Mesenchymal stem cell (in vitro differentiated cells and primary cell): ENCODE results near the gene MKS1.

Source experiments
- DNase-seq: peaks from one replicate; pipeline ENCODE4 v3.0.0-alpha.2; 2013
- H2AFZ ChIP-seq: one replicate; pipeline ENCODE4 v1.6.1; 2013; ENCODE audit warnings: low read depth, mild to moderate bottlenecking, control low read depth, inconsistent platforms, low read length, moderate library complexity
- H2AK5ac ChIP-seq: 2 replicates; pipeline ENCODE4 v1.6.1; 2013; ENCODE audit warnings: low read length, moderate library complexity, mild to moderate bottlenecking, inconsistent platforms; ENCODE audit not compliant: severe bottlenecking
- H2BK120ac ChIP-seq: one replicate; pipeline ENCODE4 v1.6.1; 2013; ENCODE audit warnings: low read depth, mild to moderate bottlenecking, inconsistent platforms, low read length, moderate library complexity
- H2BK12ac ChIP-seq, 2 experiments: one replicate each; pipeline ENCODE4 v1.6.1; 2013; ENCODE audit warnings: inconsistent platforms in 2 of 2, low read length in 2 of 2, mild to moderate bottlenecking in 2 of 2, moderate library complexity in 2 of 2, control low read depth in 1 of 2
- H2BK15ac ChIP-seq: one replicate; pipeline ENCODE4 v1.6.1; 2013; ENCODE audit warnings: mild to moderate bottlenecking, low read depth, inconsistent platforms; ENCODE audit not compliant: poor library complexity, severe bottlenecking
- H2BK5ac ChIP-seq: 2 replicates; pipeline ENCODE4 v1.6.1; 2013; ENCODE audit warnings: low read depth, mild to moderate bottlenecking, low read length, control low read depth, inconsistent platforms; ENCODE audit not compliant: poor library complexity, severe bottlenecking
- H3K14ac ChIP-seq, 2 experiments: one replicate each; pipeline ENCODE4 v1.6.1; 2013; ENCODE audit warnings: inconsistent platforms in 2 of 2, low read length in 2 of 2, control low read depth in 1 of 2, mild to moderate bottlenecking in 1 of 2, moderate library complexity in 1 of 2
- H3K18ac ChIP-seq, 2 experiments: one replicate each; pipeline ENCODE4 v1.6.1; 2013; ENCODE audit warnings: inconsistent platforms in 2 of 2, low read length in 2 of 2, control low read depth in 1 of 2, low read depth in 1 of 2, mild to moderate bottlenecking in 1 of 2
- H3K23ac ChIP-seq, 2 experiments: one replicate each; pipeline ENCODE4 v1.6.1; 2013; ENCODE audit warnings: inconsistent platforms in 2 of 2, low read length in 2 of 2, mild to moderate bottlenecking in 2 of 2, moderate library complexity in 2 of 2, control low read depth in 1 of 2
- H3K27ac ChIP-seq: 2 replicates; pipeline ENCODE4 v1.5.1; 2013; ENCODE audit warnings: mild to moderate bottlenecking, moderate library complexity, low read length, control low read depth, inconsistent platforms; ENCODE audit not compliant: poor library complexity, severe bottlenecking
- H3K27me3 ChIP-seq, 2 experiments: 2 replicates each; pipeline versions ENCODE4 v1.6.1 to v1.7.0; 2013; ENCODE audit warnings: low read length in 2 of 2, mild to moderate bottlenecking in 2 of 2, moderate library complexity in 2 of 2, control low read depth in 1 of 2, inconsistent platforms in 1 of 2; ENCODE audit not compliant: control insufficient read depth in 1 of 2, insufficient read depth in 1 of 2
- H3K36me3 ChIP-seq, 2 experiments: 2 replicates each; pipeline versions ENCODE4 v1.6.1 to v1.7.0; 2013; ENCODE audit warnings: low read length in 2 of 2, control low read depth in 1 of 2, inconsistent platforms in 1 of 2, low read depth in 1 of 2, mild to moderate bottlenecking in 1 of 2; ENCODE audit not compliant: insufficient read depth in 2 of 2, control insufficient read depth in 1 of 2
- H3K4ac ChIP-seq, 2 experiments: one replicate each; pipeline ENCODE4 v1.6.1; 2013; ENCODE audit warnings: inconsistent platforms in 2 of 2, low read length in 2 of 2, mild to moderate bottlenecking in 2 of 2, moderate library complexity in 2 of 2, control low read depth in 1 of 2, low read depth in 1 of 2
- H3K4me1 ChIP-seq: 2 replicates; pipeline ENCODE4 v1.6.1; 2013; ENCODE audit warnings: low read depth, low read length, control low read depth; ENCODE audit not compliant: control insufficient read depth, insufficient read depth
- H3K4me2 ChIP-seq: 2 replicates; pipeline ENCODE4 v1.6.1; 2013; ENCODE audit warnings: low read length, mild to moderate bottlenecking, inconsistent platforms; ENCODE audit not compliant: poor library complexity, severe bottlenecking
- H3K4me3 ChIP-seq, 2 experiments: 2 replicates each; pipeline versions ENCODE4 v1.5.1 to v1.7.0; 2013; ENCODE audit warnings: low read length in 2 of 2, mild to moderate bottlenecking in 2 of 2, control low read depth in 1 of 2, low read depth in 1 of 2; ENCODE audit not compliant: insufficient read depth in 1 of 2
- H3K79me1 ChIP-seq: replicated peaks from 2 replicates; pipeline ENCODE4 v1.6.1; 2013; ENCODE audit warnings: mild to moderate bottlenecking, control low read depth, low read length, inconsistent platforms; ENCODE audit not compliant: poor library complexity, severe bottlenecking
- H3K9ac ChIP-seq: 2 replicates; pipeline ENCODE4 v1.7.0; 2013; ENCODE audit warnings: mild to moderate bottlenecking, low read length, moderate library complexity
- H3K9me3 ChIP-seq: 2 replicates; pipeline ENCODE4 v1.7.0; 2013; ENCODE audit warnings: mild to moderate bottlenecking, low read length; ENCODE audit not compliant: control insufficient read depth
- H4K8ac ChIP-seq: one replicate; pipeline ENCODE4 v1.6.1; 2013; ENCODE audit warnings: inconsistent platforms, mild to moderate bottlenecking, low read length, moderate library complexity
- H4K91ac ChIP-seq: one replicate; pipeline ENCODE4 v1.6.1; 2013; ENCODE audit warnings: mild to moderate bottlenecking, low read length, inconsistent platforms
- WGBS: methylation state at CpG from one replicate; pipeline ENCODE4 v1.1.7; 2013; ENCODE audit warnings: mixed read lengths; 5-methylcytosine and 5-hydroxymethylcytosine counted together

The MKS1 gene

GRCh38 chr17:58200024-58200633, 18.9 kb downstream of the MKS1 start:
- no peak overlapping the region for H3K4me2 ChIP-seq
- H3K14ac ChIP-seq = no peak overlapping the region
- WGBS = 59% methylated on average over 14 of the region's 14 CpGs

DNA sequence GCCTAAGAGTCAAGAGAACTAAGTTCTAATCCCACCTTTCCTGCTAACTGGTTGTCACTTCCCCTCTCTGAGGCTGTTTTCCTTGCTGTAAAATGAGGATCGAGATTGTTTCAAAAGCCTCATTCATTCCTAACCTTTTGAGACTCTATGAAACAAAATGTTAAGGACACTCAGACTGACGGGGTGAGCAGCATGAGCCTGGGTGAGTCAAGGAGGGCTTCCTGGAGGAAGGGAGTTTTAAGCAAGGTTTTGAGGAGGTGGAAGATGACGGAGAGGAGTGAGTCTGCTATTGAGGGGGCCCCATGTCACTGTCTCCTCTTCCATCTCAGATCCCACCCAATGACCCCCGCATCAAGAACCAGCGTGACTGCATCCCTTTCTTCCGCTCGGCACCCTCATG, 22.4 kb downstream of the MKS1 start:
- Histone ChIP-seq H3K14ac (no peak overlapping the region), H2BK5ac (no peak overlapping the region), H2BK15ac (no peak overlapping the region), H3K27ac (no peak overlapping the region), H3K18ac (no peak overlapping the region), H2BK120ac (no peak overlapping the region), H4K91ac (no peak overlapping the region), H3K4me3 (no peak overlapping the region), H2AK5ac (no peak overlapping the region), H3K27me3 (peaks cover 46 to 83% of the 10 kb centered on the region in 2 experiments), H3K23ac (no peak overlapping the region), H3K4ac (no peak overlapping the region), H4K8ac (no peak overlapping the region), H3K4me2 (no peak overlapping the region), H3K9ac (no peak overlapping the region), H2BK12ac (no peak overlapping the region), H3K9me3 (no peaks in the 10 kb centered on the region), H2AFZ (no peak overlapping the region), H3K79me1 (no peaks in the 10 kb centered on the region), H3K4me1 (no peaks in the 10 kb centered on the region), H3K36me3 (no peaks in the 10 kb centered on the region)
- DNase-seq = no peak
- 93% methylated on average over 5 of the region's 7 CpGs for WGBS

More at GRCh38 chr17:58200024-58200633, 18.9 kb downstream of the MKS1 start:
- H2BK120ac ChIP-seq = no peak overlapping the region
- no peaks in the 10 kb centered on the region for H3K4me1 ChIP-seq
- H3K9ac ChIP-seq = no peak overlapping the region
- peak overlapping the region in 1 of 2 experiments; percentile 2 for H3K4me3 ChIP-seq
- DNase-seq = peak; percentile 32
- H2BK5ac ChIP-seq = no peak overlapping the region
- H2AK5ac ChIP-seq = no peak overlapping the region
- H2AFZ ChIP-seq = no peak overlapping the region
- H3K36me3 ChIP-seq = peaks cover 0 to 6% of the 10 kb centered on the region in 2 experiments
- H4K8ac ChIP-seq = no peak overlapping the region
- no peak overlapping the region for H4K91ac ChIP-seq
- H3K79me1 ChIP-seq = no peaks in the 10 kb centered on the region
- no peak overlapping the region for H3K23ac ChIP-seq
- no peak overlapping the region for H2BK15ac ChIP-seq
- H3K4ac ChIP-seq = no peak overlapping the region
- H3K9me3 ChIP-seq = no peaks in the 10 kb centered on the region
- peak overlapping the region in 1 of 2 experiments; percentile 23 for H2BK12ac ChIP-seq
- H3K18ac ChIP-seq = no peak overlapping the region
- peaks cover 36 to 50% of the 10 kb centered on the region in 2 experiments for H3K27me3 ChIP-seq
- no peak overlapping the region for H3K27ac ChIP-seq

DNA sequence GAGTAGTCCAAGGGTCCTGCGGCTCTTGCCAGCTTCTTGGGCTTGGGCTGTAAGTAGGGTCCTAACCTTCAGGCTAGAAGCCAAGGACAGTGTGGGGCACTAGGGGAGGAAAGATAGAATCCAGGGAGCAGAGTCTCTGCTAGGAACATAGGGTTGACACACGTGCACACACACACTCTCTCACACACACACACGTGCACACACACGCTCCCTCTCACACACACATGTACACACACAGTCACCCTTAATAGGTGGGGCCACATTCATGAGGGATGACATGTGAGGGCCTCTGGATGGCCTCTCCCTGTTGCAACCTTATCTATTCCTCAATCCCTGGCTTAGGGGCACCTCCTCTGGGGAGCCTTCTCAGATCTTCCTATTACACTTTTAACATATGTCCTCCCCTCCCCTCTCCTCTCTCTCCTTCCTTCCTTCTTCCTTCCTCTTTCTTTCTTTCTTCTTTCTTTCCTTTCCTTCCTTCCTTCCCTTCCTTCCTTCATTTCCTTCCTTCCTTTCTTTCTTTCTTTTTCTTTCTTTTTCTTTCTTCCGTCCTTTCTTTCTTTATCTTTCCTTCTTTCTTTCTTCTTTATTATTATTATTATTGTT, 23.4 kb downstream of the MKS1 start:
- Histone ChIP-seq H3K4me2 (no peak overlapping the region), H3K4me1 (no peaks in the 10 kb centered on the region), H3K9ac (no peak overlapping the region), H3K79me1 (no peaks in the 10 kb centered on the region), H3K23ac (no peak overlapping the region), H3K4me3 (no peak overlapping the region), H4K8ac (no peak overlapping the region), H3K27ac (no peak overlapping the region), H3K36me3 (no peaks in the 10 kb centered on the region), H4K91ac (no peak overlapping the region), H2BK15ac (no peak overlapping the region), H2AK5ac (no peak overlapping the region), H2BK5ac (no peak overlapping the region), H2AFZ (no peak overlapping the region), H3K18ac (no peak overlapping the region), H3K14ac (no peak overlapping the region), H2BK120ac (no peak overlapping the region), H3K4ac (no peak overlapping the region), H2BK12ac (no peak overlapping the region), H3K27me3 (peaks cover 54 to 92% of the 10 kb centered on the region in 2 experiments), H3K9me3 (no peaks in the 10 kb centered on the region)
- WGBS = 83% methylated on average over 3 of the region's 5 CpGs
- DNase-seq = no peak

- Histone ChIP-seq H2BK12ac (no peak overlapping the region), H3K9me3 (no peaks in the 10 kb centered on the region), H4K8ac (no peak overlapping the region), H3K36me3 (no peaks in the 10 kb centered on the region), H2AK5ac (no peak overlapping the region), H4K91ac (no peak overlapping the region), H2BK15ac (no peak overlapping the region), H3K14ac (no peak overlapping the region), H2BK5ac (no peak overlapping the region), H3K79me1 (no peaks in the 10 kb centered on the region), H3K18ac (no peak overlapping the region), H2BK120ac (no peak overlapping the region), H3K4ac (no peak overlapping the region), H2AFZ (no peak overlapping the region), H3K4me3 (no peak overlapping the region), H3K27me3 (peaks cover 48 to 74% of the 10 kb centered on the region in 2 experiments), H3K23ac (no peak overlapping the region), H3K4me2 (no peak overlapping the region), H3K9ac (no peak overlapping the region), H3K27ac (no peak overlapping the region), H3K4me1 (no peaks in the 10 kb centered on the region)
- no peak for DNase-seq
- WGBS = 90% methylated on average over 18 of the region's 18 CpGs
These were observed 25.3 kb downstream of the MKS1 start for GRCh38 chr17:58193641-58194255.
